HepG2 (cell line): ENCODE measurements around the gene PTPRU. TPM values are rescaled to one million over a fixed set of nuclear protein-coding genes. Genes with fewer than 3 reads are reported as not detected.
A peak's percentile ranks its signal among the peaks of the same experiment; 100 is the strongest.

Source experiments
- HMG20B ChIP-seq: conservative IDR thresholded peaks from 2 replicates; pipeline ENCODE4 v1.6.1; 2016; ENCODE audit warnings: missing genetic modification reagents, missing compliant biosample characterization
- PAWR ChIP-seq: sonication (generic); formaldehyde crosslinking; IDR thresholded peaks from 2 replicates; pipeline ENCODE4 v1.4.0; 2020; ENCODE audit warnings: missing genetic modification reagents, mild to moderate bottlenecking, borderline replicate concordance
- PHF20 ChIP-seq: sonication (generic); formaldehyde crosslinking; IDR thresholded peaks from 2 replicates; pipeline ENCODE4 v1.5.0; 2020; ENCODE audit warnings: mild to moderate bottlenecking, missing genetic modification reagents
- REST ChIP-seq, 2 experiments: IDR thresholded peaks; 2 replicates each; pipeline ENCODE4 v1.6.1; 2011 to 2012; ENCODE audit warnings: low read length in 2 of 2, borderline replicate concordance in 1 of 2, low read depth in 1 of 2, mild to moderate bottlenecking in 1 of 2, moderate library complexity in 1 of 2
- TCF12 ChIP-seq, 2 experiments: fragments of 450-650 bp in 1 of 2; sonication (generic) in 1 of 2; formaldehyde crosslinking in 1 of 2; IDR thresholded peaks; 2 replicates each; pipeline versions ENCODE4 v1.6.1 to v1.8.0; 2017 to 2022; ENCODE audit warnings: antibody characterized with exemption in 1 of 2, mild to moderate bottlenecking in 1 of 2, missing genetic modification reagents in 1 of 2, moderate library complexity in 1 of 2
- TP53 ChIP-seq: sonication (generic); formaldehyde crosslinking; conservative IDR thresholded peaks from 2 replicates; pipeline ENCODE4 v1.4.0; 2020; ENCODE audit warnings: missing genetic modification reagents
- ZBTB39 ChIP-seq: sonication (generic); formaldehyde crosslinking; IDR thresholded peaks from 2 replicates; pipeline ENCODE4 v1.5.0; 2020; ENCODE audit warnings: missing genetic modification reagents
- ZBTB44 ChIP-seq: sonication (generic); formaldehyde crosslinking; IDR thresholded peaks from 2 replicates; pipeline ENCODE4 v1.4.0; 2020; ENCODE audit warnings: missing genetic modification reagents
- ZNF33A ChIP-seq: sonication (generic); formaldehyde crosslinking; IDR thresholded peaks from 2 replicates; pipeline ENCODE4 v1.5.1; 2020; ENCODE audit warnings: missing genetic modification reagents, mild to moderate bottlenecking, moderate library complexity, borderline replicate concordance
- ZNF350 ChIP-seq: sonication (generic); formaldehyde crosslinking; IDR thresholded peaks from 2 replicates; pipeline ENCODE4 v1.4.0; 2020; ENCODE audit warnings: mild to moderate bottlenecking, low read depth, missing genetic modification reagents, borderline replicate concordance
- ZNF432 ChIP-seq: sonication (generic); formaldehyde crosslinking; IDR thresholded peaks from 2 replicates; pipeline ENCODE4 v1.5.0; 2020; ENCODE audit warnings: missing genetic modification reagents, mild to moderate bottlenecking, borderline replicate concordance
- ZNF691 ChIP-seq: sonication (generic); formaldehyde crosslinking; IDR thresholded peaks from 2 replicates; pipeline ENCODE4 v1.4.0; 2020; ENCODE audit warnings: missing genetic modification reagents, low read depth, mild to moderate bottlenecking, borderline replicate concordance
- ZNF775 ChIP-seq: sonication (generic); formaldehyde crosslinking; IDR thresholded peaks from 2 replicates; pipeline ENCODE4 v1.4.0; 2020; ENCODE audit warnings: missing genetic modification reagents, mild to moderate bottlenecking, moderate library complexity, borderline replicate concordance
- ZSCAN12 ChIP-seq: sonication (generic); formaldehyde crosslinking; IDR thresholded peaks from 2 replicates; pipeline ENCODE4 v1.9.0; 2021; ENCODE audit warnings: mild to moderate bottlenecking, missing genetic modification reagents
- polyA plus RNA-seq, 8 experiments: library from polyadenylated mRNA; depleted of rRNA in 3 of 8; stranded (reverse) in 7 of 8; unstranded in 1 of 8; fragments of >200 nt; fragmentation: Illumina TruSeq in 4 of 8; extraction: Trizol in 4 of 8; gene quantifications; 2 replicates each; pipeline versions ENCODE4 v1.2.1 to v1.2.3, GENCODE V29; 2011 to 2016; ENCODE audit warnings: low read depth in 4 of 8, missing spikeins in 1 of 8, mixed read lengths in 1 of 8; ENCODE audit not compliant: insufficient read depth in 1 of 8
- total RNA-seq, 5 experiments: library from RNA; depleted of rRNA; stranded (reverse); fragments of >200 nt; fragmentation: Illumina TruSeq; extraction: Trizol; gene quantifications; 2 replicates each; pipeline ENCODE4 v1.2.3, GENCODE V29; 2016; ENCODE audit warnings: low read depth in 1 of 5

The PTPRU gene
- total and polyA plus RNA-seq, 2 of the 13 experiments (the other 11 are each of a cell fraction or from before 2014, with no cell fraction given): 21.6 to 22.3 TPM

GRCh38 chr1:29230553-29231378, 5.6 kb upstream of the PTPRU start, which contains the start of gene MECR (continued):
- TF ChIP-seq REST (IDR thresholded peaks at IDR 0.05; ENCODE audit: borderline replicate concordance in 1 of 2, low read depth in 1 of 2, low read length in 2 of 2): no peak
- TF ChIP-seq PHF20 (CRISPR knock-in tag): peak; percentile 93
- 0 out of 2 replicates have a peak, but pooled peaks have one; percentile 59 for TF ChIP-seq ZBTB39
- no peak for TF ChIP-seq ZNF432 (CRISPR knock-in tag)
- no peak for TF ChIP-seq ZSCAN12 (CRISPR knock-in tag)
- TF ChIP-seq HMG20B: no peak
- no peak; the same call in 1 of the 2 replicates for TF ChIP-seq TP53
- no peak for TF ChIP-seq ZNF775 (CRISPR knock-in tag)
- no peak for TF ChIP-seq TCF12 (IDR thresholded peaks at IDR 0.05)
- TF ChIP-seq TCF12 (CRISPR knock-in tag; IDR thresholded peaks at IDR 0.05): no peak
- TF ChIP-seq ZNF350 (CRISPR knock-in tag): peak; percentile 79; the same call in 1 of the 2 replicates
- TF ChIP-seq PAWR (CRISPR knock-in tag): no peak
- TF ChIP-seq ZNF691 (CRISPR knock-in tag): no peak; the same call in 1 of the 2 replicates
- no peak for TF ChIP-seq ZNF33A (CRISPR knock-in tag)
- no peak for TF ChIP-seq ZBTB44 (CRISPR knock-in tag)
